Rectal smooth muscle tissue (tissue), 1 donor: ENCODE results near the gene ATP5MK.
A peak's percentile ranks its signal among the peaks of the same experiment; 100 is the strongest.
"Not testable (repeated sequence)": the region's sequence is repeated elsewhere in the genome, so short reads cannot be mapped to it uniquely, and the experiment has no call there.

Experiments used
- H3K27ac ChIP-seq: one replicate; pipeline ENCODE4 v1.7.0; 2013; ENCODE audit warnings: low read depth, low read length, inconsistent platforms
- H3K27me3 ChIP-seq: one replicate; pipeline ENCODE4 v1.7.0; 2013; ENCODE audit warnings: low read length; ENCODE audit not compliant: control insufficient read depth, insufficient read depth
- H3K36me3 ChIP-seq: one replicate; pipeline ENCODE4 v1.7.0; 2013; ENCODE audit warnings: low read length; ENCODE audit not compliant: control insufficient read depth, insufficient read depth
- H3K4me1 ChIP-seq: one replicate; pipeline ENCODE4 v1.7.0; 2013; ENCODE audit warnings: low read length; ENCODE audit not compliant: control insufficient read depth, insufficient read depth
- H3K4me3 ChIP-seq: one replicate; pipeline ENCODE4 v1.7.0; 2013; ENCODE audit warnings: low read length
- H3K9ac ChIP-seq: one replicate; pipeline ENCODE4 v1.7.0; 2013; ENCODE audit warnings: low read length

Gene ATP5MK

DNA sequence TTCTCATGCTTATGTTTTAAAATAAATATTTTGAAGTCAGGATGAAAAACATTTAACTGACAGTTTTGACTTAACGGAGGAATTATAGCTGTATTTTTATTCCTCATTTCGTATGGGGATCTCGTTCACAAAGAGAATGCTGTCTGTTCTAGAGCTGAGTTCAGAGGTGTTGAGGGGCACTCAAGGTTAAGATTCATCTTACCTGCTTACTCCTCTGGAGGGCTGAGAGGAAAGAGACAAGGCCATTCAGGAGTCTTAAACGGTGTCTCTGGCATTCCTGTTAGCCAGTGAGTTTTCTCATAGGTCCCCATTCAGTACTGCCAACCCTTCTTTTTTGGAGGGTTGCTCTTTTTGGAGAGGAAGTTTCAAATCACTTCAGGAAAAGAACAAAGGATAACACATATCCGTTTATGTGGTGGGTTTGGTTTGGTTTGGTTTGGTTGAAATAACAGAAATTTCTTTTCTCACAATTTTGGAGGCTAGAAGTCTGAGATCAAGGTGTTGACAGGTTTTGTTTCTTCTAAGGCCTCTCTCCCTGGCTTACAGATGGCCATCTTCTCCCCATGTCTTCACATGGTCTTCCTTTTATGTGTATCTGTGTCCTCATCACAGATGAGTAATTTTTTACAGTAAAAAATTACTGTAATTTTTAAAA, 32.8 kb upstream of the ATP5MK start:
- Histone ChIP-seq H3K27ac (no peak overlapping the region), H3K4me3 (no peak overlapping the region), H3K4me1 (no peaks in the 10 kb centered on the region), H3K9ac (no peak overlapping the region), H3K36me3 (peaks cover 15% of the 10 kb centered on the region), H3K27me3 (no peaks in the 10 kb centered on the region)

DNA sequence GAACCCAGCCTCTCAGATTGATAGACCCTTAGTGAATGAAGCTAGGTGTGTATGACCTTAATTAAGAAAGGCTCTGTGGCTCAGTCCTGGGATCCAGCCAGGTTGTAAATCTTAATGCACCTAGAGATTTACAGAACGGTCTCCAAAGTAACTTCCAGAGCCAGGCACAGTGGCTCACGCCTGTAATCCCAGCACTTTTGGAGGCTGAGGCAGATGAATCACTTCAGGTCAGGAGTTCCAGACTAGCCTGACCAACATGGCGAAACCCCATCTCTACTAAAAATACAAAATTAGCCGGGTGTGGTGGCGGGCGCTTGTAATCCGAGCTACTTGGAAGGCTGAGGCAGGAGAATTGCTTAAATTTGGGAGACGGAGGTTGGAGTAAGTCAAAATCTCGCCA, 31.6 kb upstream of the ATP5MK start:
- no peaks in the 10 kb centered on the region for H3K27me3 ChIP-seq
- H3K36me3 ChIP-seq, result peaks cover 15% of the 10 kb centered on the region
- no peak overlapping the region for H3K9ac ChIP-seq
- H3K27ac ChIP-seq, result no peak overlapping the region
- H3K4me1 ChIP-seq, result no peaks in the 10 kb centered on the region
- no peak overlapping the region for H3K4me3 ChIP-seq

DNA sequence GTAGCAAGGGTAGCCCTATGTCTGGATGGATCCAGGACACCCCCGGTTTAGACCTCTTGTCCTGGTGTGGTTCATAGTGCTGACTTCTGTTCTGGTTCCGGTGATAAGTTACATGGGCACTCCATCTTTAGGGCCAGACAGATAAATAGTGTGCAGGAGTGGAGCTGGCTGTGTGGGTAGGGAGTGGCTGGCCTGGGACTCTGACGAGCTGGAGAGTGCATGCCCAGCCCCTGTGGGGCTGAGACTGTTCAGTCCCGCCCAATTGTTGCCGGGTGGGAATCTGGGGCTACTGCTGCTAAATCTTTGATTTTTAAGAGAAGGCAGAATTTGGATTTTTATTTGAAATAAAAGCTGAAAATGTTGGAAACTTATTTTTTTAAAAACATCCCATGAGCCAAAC, 27.5 kb upstream of the ATP5MK start:
- Histone ChIP-seq H3K27me3 (no peaks in the 10 kb centered on the region), H3K9ac (no peak overlapping the region), H3K4me3 (no peak overlapping the region), H3K4me1 (no peaks in the 10 kb centered on the region), H3K36me3 (peaks cover 27% of the 10 kb centered on the region), H3K27ac (no peak overlapping the region)

DNA sequence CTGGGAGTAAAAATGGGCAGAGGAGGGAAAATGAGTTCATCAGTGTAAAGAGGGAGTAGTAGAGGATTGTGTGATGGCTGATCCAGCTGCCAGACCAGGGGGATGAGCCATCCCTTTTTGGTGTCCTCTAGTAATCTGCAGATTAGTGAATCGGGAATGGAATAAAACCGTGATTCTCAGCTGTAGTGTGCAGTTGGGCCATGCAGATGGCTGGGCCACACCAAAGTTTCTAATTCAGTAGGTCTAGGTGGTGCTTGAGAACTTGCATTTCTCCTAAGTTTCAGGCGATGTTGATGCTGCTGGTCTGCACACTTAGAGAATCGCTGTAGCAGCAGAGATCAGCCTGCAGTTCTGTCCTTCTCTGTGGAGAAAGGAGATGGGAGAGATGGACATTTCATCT, 22.8 kb upstream of the ATP5MK start:
- no peak overlapping the region for H3K9ac ChIP-seq
- peaks cover 54% of the 10 kb centered on the region for H3K36me3 ChIP-seq
- H3K4me3 ChIP-seq, result no peak overlapping the region
- no peaks in the 10 kb centered on the region for H3K4me1 ChIP-seq
- H3K27me3 ChIP-seq, result no peaks in the 10 kb centered on the region
- H3K27ac ChIP-seq, result no peak overlapping the region

DNA sequence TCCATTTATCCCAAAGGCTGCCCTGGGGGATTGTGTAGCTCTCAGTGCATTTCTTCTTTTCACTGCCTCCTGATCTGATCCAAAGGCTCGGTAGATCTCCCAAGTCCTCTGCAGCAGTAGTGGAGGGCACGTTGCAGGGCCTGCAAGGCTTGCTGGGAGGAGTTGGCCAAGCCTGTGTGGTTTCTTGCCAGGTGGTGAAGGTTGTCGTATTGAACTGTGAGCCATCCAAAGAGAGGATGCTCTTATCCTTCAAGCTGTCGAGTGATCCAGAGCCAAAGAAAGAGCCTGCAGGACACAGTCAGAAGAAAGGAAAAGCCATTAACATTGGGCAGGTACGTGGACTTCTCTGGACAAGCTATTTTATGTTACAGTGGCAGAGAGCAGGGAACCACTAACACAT, 21.3 kb upstream of the ATP5MK start:
- Histone ChIP-seq H3K4me3 (no peak overlapping the region), H3K27ac (no peak overlapping the region), H3K4me1 (no peaks in the 10 kb centered on the region), H3K27me3 (no peaks in the 10 kb centered on the region), H3K36me3 (peaks cover 66% of the 10 kb centered on the region), H3K9ac (no peak overlapping the region)

DNA sequence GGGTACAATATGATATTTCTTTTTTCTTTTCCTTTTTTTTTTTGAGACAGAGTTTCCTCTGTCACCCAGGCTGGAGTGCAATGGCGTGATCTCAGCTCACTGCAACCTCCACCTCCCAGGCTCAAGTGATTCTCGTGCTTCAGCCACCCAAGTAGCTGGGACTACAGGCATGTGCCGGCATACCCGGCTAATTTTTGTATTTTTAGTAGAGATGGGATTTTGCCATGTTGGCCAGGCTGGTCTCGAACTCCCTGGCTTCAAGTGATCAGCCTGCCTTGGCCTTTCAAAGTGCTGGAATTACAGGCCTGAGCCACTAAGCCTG, 20.8 kb upstream of the ATP5MK start:
- peaks cover 66% of the 10 kb centered on the region for H3K36me3 ChIP-seq
- H3K27ac ChIP-seq, H3K9ac ChIP-seq, H3K4me1 ChIP-seq, H3K4me3 ChIP-seq, H3K27me3 ChIP-seq: not testable (repeated sequence)

DNA sequence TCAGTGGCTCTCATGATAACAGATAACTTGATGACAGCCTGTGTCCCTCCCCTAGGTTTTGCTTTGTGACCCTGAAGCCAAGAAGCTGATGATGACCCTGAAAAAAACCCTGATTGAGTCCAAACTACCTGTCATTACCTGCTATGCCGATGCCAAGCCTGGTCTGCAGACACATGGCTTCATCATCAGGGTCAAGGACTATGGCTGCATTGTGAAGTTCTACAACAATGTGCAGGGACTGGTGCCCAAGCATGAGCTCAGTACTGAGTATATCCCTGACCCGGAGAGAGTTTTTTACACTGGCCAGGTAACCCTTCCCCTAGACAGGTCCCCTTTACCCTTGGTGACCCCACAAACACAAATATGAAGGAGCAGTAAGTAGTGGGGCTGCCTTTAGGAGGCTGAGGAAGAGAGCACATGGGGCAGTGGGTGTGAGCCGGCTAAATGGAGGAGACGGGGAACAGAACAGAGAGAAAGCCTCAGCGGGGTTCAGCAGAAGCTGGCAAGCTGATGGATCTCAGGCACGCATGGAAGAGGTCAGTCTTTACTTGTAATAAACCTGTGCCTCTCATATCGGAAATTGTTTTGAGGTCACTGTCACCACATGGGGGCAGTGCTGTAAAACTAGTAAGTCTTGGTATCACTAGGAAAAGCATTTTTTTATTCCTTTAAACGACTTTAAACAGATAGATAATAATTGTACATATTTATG, 20.3 kb upstream of the ATP5MK start:
- H3K36me3 ChIP-seq, result peaks cover 66% of the 10 kb centered on the region
- H3K27me3 ChIP-seq, result no peaks in the 10 kb centered on the region
- no peaks in the 10 kb centered on the region for H3K4me1 ChIP-seq
- no peak overlapping the region for H3K4me3 ChIP-seq
- H3K27ac ChIP-seq, result no peak overlapping the region
- H3K9ac ChIP-seq, result no peak overlapping the region

DNA sequence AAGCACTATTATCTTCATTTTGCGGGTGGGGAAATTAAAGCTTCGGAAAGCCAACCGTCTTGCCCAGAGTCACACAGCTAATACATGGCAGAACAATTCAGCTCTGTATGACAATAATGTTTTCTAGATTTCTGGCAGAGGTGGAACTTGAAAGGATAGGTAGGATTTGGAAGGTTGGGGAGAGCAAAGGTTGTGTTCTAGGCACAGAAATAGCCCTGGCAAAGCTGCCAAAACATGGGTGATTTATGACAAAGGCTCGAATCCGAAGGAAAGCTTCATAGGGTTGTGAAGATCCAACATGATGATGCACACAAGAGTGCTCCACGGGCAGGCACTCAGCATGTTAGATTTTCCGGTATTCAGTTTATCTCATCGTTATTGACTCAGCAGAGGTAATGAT, 19.3 kb upstream of the ATP5MK start:
- no peaks in the 10 kb centered on the region for H3K27me3 ChIP-seq
- H3K4me1 ChIP-seq, result no peaks in the 10 kb centered on the region
- no peak overlapping the region for H3K9ac ChIP-seq
- no peak overlapping the region for H3K27ac ChIP-seq
- H3K36me3 ChIP-seq, result peaks cover 65% of the 10 kb centered on the region
- H3K4me3 ChIP-seq, result no peak overlapping the region

DNA sequence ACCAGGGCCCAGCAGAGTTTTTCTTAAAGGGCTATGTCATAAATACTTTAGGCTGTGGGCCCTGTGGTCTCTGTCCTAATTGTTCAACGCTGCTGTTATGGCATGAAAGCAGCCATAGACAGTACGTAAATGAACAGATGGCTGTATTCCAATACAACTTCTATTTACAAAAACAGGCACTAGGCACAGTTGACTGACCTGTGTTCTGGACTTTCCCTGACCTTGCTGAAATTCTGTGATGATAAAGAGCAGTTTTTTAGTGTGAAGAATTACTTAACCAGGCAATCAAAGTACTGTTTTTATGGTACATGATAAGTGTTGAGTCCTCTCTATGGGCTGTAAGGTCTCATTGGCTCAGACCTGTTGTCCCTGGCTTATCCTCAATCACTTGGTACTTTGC, 17.3 kb upstream of the ATP5MK start:
- no peak overlapping the region for H3K27ac ChIP-seq
- H3K4me3 ChIP-seq, result no peak overlapping the region
- H3K9ac ChIP-seq, result no peak overlapping the region
- H3K36me3 ChIP-seq, result peaks cover 53% of the 10 kb centered on the region
- H3K27me3 ChIP-seq, result no peaks in the 10 kb centered on the region
- no peaks in the 10 kb centered on the region for H3K4me1 ChIP-seq

DNA sequence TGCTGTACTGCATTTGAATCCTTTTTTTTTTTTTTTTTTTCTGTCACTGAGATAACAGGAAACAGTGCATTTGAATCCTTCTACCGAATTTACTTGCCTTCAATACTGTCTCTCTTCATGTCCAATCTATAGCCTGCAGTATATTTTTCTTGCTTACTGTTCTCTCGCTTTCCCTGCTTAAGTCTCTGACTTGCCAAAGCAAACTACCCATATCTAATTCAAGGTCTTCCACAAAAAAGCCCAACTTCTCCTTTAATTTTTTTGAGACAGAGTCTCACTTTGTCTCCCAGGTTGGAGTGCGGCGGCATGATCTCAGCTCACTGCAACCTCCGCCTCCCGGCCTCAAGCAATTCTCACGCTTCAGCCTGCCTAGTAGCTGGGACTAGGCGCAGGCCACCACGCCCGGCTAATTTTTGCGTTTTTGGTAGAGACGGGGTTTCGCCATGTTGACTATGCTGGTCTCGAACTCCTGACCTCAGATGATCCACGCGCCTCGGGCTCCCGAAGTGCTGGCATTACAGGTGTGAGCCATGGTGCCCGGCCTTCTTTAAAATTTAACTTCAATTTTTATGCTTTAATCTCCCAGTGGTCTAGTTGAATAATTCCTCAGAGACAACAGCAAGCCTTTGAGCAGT, 1.0 kb upstream of the ATP5MK start:
- no peaks in the 10 kb centered on the region for H3K27me3 ChIP-seq
- H3K36me3 ChIP-seq, result peaks cover 7% of the 10 kb centered on the region
- no peak overlapping the region for H3K9ac ChIP-seq
- H3K4me3 ChIP-seq, result peak overlapping the region; percentile 97
- H3K27ac ChIP-seq, result no peak overlapping the region
- peaks cover 11% of the 10 kb centered on the region for H3K4me1 ChIP-seq

DNA sequence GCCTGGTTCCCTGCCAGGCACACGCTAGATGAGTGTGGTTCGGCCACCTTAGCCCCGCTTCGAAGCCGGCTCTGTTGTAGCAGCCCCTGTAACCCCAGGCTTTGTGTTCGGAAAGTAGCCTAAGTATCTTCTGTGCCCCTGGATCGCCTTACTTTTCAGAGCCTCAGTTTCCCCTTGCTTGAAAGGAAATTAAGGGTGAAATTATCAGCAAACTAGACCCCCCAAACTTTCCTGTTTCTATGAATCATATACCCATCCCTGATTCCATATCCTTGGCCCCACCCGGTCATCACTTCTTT, 463 bp upstream of the ATP5MK start:
- Histone ChIP-seq H3K36me3 (peaks cover 7% of the 10 kb centered on the region), H3K27ac (peak overlapping the region; percentile 19), H3K27me3 (no peaks in the 10 kb centered on the region), H3K4me1 (peaks cover 11% of the 10 kb centered on the region), H3K9ac (peak overlapping the region; percentile 53), H3K4me3 (peak overlapping the region; percentile 97)

DNA sequence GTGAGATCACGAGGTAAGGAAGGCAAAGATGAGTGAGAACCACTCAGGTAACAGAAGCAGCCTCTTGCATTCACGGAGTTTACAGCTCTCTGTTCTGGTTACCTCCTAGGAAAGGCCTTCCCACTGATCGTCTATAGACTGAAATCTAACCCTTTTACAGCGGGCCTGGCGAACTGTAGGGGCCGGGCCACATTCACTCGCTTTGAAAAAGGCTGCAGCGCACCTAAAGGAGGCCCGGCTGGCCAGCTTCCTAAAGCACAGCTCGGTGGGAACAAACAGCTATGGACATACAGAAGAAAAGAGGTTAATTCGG, 565 bp downstream of the ATP5MK start:
- Histone ChIP-seq H3K36me3 (peaks cover 7% of the 10 kb centered on the region), H3K9ac (peak overlapping the region; percentile 53), H3K4me1 (peaks cover 11% of the 10 kb centered on the region), H3K27ac (peak overlapping the region; percentile 81), H3K4me3 (peak overlapping the region; percentile 97), H3K27me3 (no peaks in the 10 kb centered on the region)

DNA sequence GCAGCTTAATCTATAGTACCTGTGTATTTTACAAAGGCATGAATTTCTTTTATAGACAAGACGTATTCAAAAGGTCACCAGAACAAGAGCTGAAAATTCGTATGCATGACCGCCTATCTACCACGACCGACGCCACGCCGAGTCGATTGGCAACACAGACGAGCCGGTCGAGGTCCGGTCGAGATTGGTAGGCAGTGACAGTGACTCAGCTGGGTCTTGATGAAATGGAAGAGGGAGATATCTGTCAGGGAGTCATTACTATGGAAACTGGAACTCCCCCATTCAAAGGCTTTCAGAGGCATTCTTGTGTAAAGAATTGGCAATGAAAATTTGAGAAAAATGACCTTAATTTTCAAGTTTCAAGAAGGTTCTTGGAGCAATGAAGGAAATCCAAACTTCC, 2.1 kb downstream of the ATP5MK start:
- no peak overlapping the region for H3K4me3 ChIP-seq
- H3K27ac ChIP-seq, result no peak overlapping the region
- H3K36me3 ChIP-seq, result peaks cover 3% of the 10 kb centered on the region
- no peaks in the 10 kb centered on the region for H3K27me3 ChIP-seq
- peaks cover 11% of the 10 kb centered on the region for H3K4me1 ChIP-seq
- H3K9ac ChIP-seq, result no peak overlapping the region
